Subcutaneous abdominal adipose tissue (tissue), 5 donors: Measurements from ENCODE around the gene NR0B2.

Experiments
- H3K27ac ChIP-seq: one replicate; pipeline ENCODE4 v1.7.0; 2013; ENCODE audit warnings: low read depth, mild to moderate bottlenecking, inconsistent platforms, low read length, moderate library complexity
- H3K27me3 ChIP-seq, 5 donors: one replicate each; pipeline ENCODE4 v1.7.0; 2013; ENCODE audit warnings: low read length in 5 of 5, inconsistent platforms in 1 of 5; ENCODE audit not compliant: control insufficient read depth in 5 of 5, insufficient read depth in 4 of 5
- H3K36me3 ChIP-seq, 5 donors: one replicate each; pipeline ENCODE4 v1.7.0; 2013; ENCODE audit warnings: low read length in 5 of 5; ENCODE audit not compliant: control insufficient read depth in 5 of 5, insufficient read depth in 5 of 5
- H3K4me1 ChIP-seq, 5 donors: one replicate each; pipeline ENCODE4 v1.7.0; 2013; ENCODE audit warnings: low read length in 5 of 5, mild to moderate bottlenecking in 3 of 5, moderate library complexity in 1 of 5; ENCODE audit not compliant: control insufficient read depth in 5 of 5, insufficient read depth in 5 of 5
- H3K4me3 ChIP-seq, 5 donors: one replicate each; pipeline ENCODE4 v1.7.0; 2013; ENCODE audit warnings: low read length in 5 of 5, low read depth in 1 of 5
- H3K9ac ChIP-seq, 5 donors: one replicate each; pipeline ENCODE4 v1.7.0; 2013; ENCODE audit warnings: low read length in 5 of 5, mild to moderate bottlenecking in 4 of 5, moderate library complexity in 3 of 5
- H3K9me3 ChIP-seq, 5 donors: one replicate each; pipeline ENCODE4 v1.7.0; 2013; ENCODE audit warnings: low read length in 5 of 5; ENCODE audit not compliant: control insufficient read depth in 5 of 5
- donor health status: healthy.
- donor health status: healthy.
- donor health status: healthy.
- donor health status: healthy.
- donor health status: healthy.

The NR0B2 gene

GRCh38 chr1:26913754-26914619 lies at the start of gene NR0B2:
Gene NR0B2, minus strand, starts transcription at chr1:26913975. Its CDS starts 35 bp downstream, at chr1:26913940.
- H3K27ac ChIP-seq, result no peak within 1 kb of the TSS

GRCh38 chr1:26961826-26962225 lies 48.1 kb upstream of the NR0B2 start:
- no peak overlapping the region for H3K9ac ChIP-seq
- H3K27me3 ChIP-seq, result peaks cover 17 to 54% (median 44%) of the 10 kb centered on the region in 5 donors
- H3K4me1 ChIP-seq, result peaks cover 0 to 12% (median 8%) of the 10 kb centered on the region in 5 donors
- no peak overlapping the region for H3K4me3 ChIP-seq
- H3K27ac ChIP-seq, result no peak overlapping the region
- no peaks in the 10 kb centered on the region for H3K9me3 ChIP-seq
- no peaks in the 10 kb centered on the region for H3K36me3 ChIP-seq

More at GRCh38 chr1:26913754-26914619, at the start of gene NR0B2:
- H3K9ac ChIP-seq, result no peak within 1 kb of the TSS
- no peaks in the 10 kb centered on the region for H3K4me1 ChIP-seq
- no peak within 1 kb of the TSS for H3K4me3 ChIP-seq
- H3K36me3 ChIP-seq, result no peaks in the 10 kb centered on the region
- H3K27me3 ChIP-seq, result no peaks in the 10 kb centered on the region
- no peaks in the 10 kb centered on the region for H3K9me3 ChIP-seq

DNA sequence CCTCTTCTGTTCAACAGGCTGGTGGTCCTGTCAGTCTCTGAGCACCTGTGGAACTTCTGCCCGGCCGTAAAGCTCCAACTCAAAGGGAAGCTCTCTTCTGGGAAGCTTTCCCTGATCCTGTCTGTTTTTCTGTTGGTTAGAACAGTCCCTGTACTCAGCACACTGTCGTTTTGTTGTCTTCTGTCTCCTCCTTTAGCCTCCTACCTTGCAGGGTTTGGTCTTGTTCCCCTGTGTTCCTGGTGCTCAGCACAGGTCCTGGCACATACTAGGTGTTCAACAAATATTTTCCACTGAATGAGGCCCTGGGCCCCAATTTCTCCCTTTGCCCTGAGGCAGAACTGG lies 46.8 kb upstream of the NR0B2 start:
- Histone ChIP-seq H3K4me3 (no peak overlapping the region), H3K36me3 (no peaks in the 10 kb centered on the region), H3K4me1 (peaks cover 0 to 12% (median 8%) of the 10 kb centered on the region in 5 donors), H3K27me3 (peaks cover 17 to 48% (median 38%) of the 10 kb centered on the region in 5 donors), H3K27ac (no peak overlapping the region), H3K9me3 (peaks cover 0 to 8% (median 5%) of the 10 kb centered on the region in 5 donors), H3K9ac (no peak overlapping the region)

DNA sequence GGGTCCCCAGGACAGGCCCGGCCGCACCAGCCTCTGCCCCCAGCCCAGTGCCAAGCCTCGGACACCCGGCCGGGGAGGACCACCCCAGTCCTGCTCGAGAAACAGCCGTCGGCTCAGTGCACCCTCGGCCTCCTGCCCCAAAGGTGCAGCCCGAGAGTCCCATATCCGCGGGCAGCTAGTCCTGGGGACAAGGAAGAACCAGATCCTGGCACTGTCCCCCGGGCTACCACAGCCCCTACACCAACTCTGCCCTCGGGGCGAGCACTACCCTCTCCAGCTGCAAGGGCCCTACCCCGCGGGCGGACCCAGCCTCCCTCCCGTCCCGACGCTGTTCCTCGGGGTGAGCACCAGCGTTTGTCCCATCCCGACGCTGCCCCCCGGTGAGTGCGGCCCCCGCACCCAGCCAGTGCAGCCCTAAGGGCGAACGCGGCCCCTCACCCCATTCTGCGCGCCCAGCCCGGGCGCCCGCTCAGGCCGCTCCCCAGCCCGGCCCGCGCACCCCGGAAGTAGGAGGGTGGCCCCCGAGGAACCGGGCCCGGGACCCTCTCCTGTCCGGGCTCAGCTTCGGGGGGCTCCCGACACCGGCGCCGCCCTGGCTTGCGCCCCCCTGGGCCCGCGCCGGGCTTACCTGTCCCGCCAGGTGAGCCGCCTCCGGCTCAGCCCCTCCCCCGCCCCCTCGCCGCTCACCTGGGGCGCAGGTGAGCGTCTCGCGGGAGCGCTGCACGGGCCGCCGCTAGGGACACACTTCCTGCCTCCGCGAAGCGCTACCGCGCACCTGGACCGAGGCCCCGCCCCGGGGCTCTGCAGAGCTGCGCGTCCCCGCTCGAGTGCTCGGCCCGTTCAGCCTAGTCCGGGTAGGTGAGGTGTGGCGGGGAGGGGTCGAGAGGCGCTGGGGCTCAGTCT lies 46.2 kb upstream of the NR0B2 start, which contains the start of gene KDF1:
Gene KDF1, minus strand, starts transcription at position 747 of the 903 bp plus-strand sequence. CDS start 8,088 bp downstream, outside the sequence.
- Histone ChIP-seq H3K9me3 (peaks cover 0 to 8% (median 5%) of the 10 kb centered on the region in 5 donors), H3K4me3 (peak within 1 kb of the TSS in 2 of 5 donors; percentile 28 to 52), H3K9ac (no peak within 1 kb of the TSS), H3K27ac (no peak within 1 kb of the TSS), H3K36me3 (no peaks in the 10 kb centered on the region), H3K27me3 (peaks cover 18 to 51% (median 38%) of the 10 kb centered on the region in 5 donors), H3K4me1 (peaks cover 0 to 12% (median 8%) of the 10 kb centered on the region in 5 donors)

DNA sequence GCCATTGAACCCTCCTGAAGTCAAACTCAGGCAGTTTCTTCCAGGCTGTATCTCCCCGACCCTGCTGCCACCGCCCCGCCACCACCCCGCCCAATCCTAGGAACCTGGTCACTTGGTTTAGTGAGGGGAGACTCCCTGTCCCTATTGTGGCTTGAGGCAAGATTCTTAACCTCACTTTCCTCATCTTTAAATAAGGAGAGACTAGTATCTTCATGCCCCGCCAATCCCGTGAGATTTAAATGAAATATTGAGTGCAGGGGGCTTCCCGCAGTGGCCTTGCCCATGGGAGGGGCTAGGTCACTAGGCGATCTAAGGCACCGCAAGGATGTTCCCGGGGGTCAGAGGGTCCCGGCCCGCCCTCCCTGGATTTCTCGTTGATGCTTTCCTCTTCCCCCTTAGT lies 45.5 kb upstream of the NR0B2 start:
- H3K27ac ChIP-seq, result no peak overlapping the region
- peaks cover 0 to 12% (median 8%) of the 10 kb centered on the region in 5 donors for H3K4me1 ChIP-seq
- no peaks in the 10 kb centered on the region for H3K36me3 ChIP-seq
- H3K4me3 ChIP-seq, result no peak overlapping the region
- no peak overlapping the region for H3K9ac ChIP-seq
- peaks cover 18 to 51% (median 37%) of the 10 kb centered on the region in 5 donors for H3K27me3 ChIP-seq
- peaks cover 0 to 8% (median 5%) of the 10 kb centered on the region in 5 donors for H3K9me3 ChIP-seq

DNA sequence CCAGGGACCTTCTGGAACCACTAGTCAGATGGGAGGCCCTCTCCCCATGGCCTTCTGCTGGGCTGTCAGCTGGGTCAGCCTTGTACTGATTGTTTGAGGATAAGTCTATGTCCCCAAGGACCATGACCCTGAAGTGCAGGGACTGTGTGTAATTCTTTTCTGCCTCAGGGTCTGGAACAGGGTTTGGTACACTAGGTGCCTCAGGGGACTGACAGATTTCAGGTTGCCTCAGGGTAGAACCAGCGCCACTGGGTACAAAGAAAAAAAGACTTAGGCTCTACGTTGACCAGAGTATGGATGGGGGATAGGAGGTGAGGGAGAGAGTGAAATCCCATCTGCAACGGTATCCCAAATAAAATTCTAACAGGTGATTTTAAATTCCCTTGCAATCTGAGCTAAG lies 43.5 kb upstream of the NR0B2 start:
- no peak overlapping the region for H3K27ac ChIP-seq
- peaks cover 18 to 47% (median 37%) of the 10 kb centered on the region in 5 donors for H3K27me3 ChIP-seq
- peaks cover 0 to 12% (median 8%) of the 10 kb centered on the region in 5 donors for H3K4me1 ChIP-seq
- H3K9me3 ChIP-seq, result peaks cover 0 to 8% (median 5%) of the 10 kb centered on the region in 5 donors
- H3K9ac ChIP-seq, result no peak overlapping the region
- H3K36me3 ChIP-seq, result no peaks in the 10 kb centered on the region
- H3K4me3 ChIP-seq, result no peak overlapping the region

GRCh38 chr1:26956321-26956720 lies 42.5 kb upstream of the NR0B2 start:
- Histone ChIP-seq H3K27ac (no peak overlapping the region), H3K27me3 (peaks cover 18 to 40% (median 32%) of the 10 kb centered on the region in 5 donors), H3K36me3 (no peaks in the 10 kb centered on the region), H3K9ac (no peak overlapping the region), H3K4me1 (peaks cover 0 to 12% (median 8%) of the 10 kb centered on the region in 5 donors), H3K9me3 (peaks cover 0 to 8% (median 5%) of the 10 kb centered on the region in 5 donors), H3K4me3 (no peak overlapping the region)

DNA sequence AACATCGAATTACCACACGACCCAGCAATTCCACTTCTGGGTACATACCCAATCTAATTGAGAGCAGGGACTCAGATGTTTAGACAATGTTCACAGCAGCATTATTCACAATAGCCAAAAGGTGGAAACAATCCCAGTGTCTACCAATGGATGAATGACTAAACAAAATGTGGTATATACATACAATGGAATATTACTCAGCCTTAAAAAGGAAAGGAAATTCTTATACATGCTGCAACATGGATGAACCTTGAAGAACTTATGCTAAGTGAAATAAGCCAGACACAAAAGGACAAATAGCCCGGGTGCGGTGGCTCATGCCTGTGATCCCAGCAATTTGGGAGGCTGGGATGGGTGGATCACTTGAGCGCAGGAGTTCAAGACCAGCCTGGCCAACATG lies 39.6 kb upstream of the NR0B2 start:
- H3K4me1 ChIP-seq, result peaks cover 0 to 5% (median 0%) of the 10 kb centered on the region in 5 donors
- peaks cover 0 to 12% (median 7%) of the 10 kb centered on the region in 5 donors for H3K27me3 ChIP-seq
- no peaks in the 10 kb centered on the region for H3K36me3 ChIP-seq
- H3K27ac ChIP-seq, result no peak overlapping the region
- peaks cover 0 to 8% (median 5%) of the 10 kb centered on the region in 5 donors for H3K9me3 ChIP-seq
- H3K4me3 ChIP-seq, result no peak overlapping the region
- no peak overlapping the region for H3K9ac ChIP-seq

- Histone ChIP-seq H3K9me3 (peaks cover 0 to 8% (median 5%) of the 10 kb centered on the region in 5 donors), H3K9ac (no peak overlapping the region), H3K27ac (no peak overlapping the region), H3K36me3 (peaks cover 0 to 4% (median under 1%) of the 10 kb centered on the region in 5 donors), H3K27me3 (peaks cover 0 to 4% (median under 1%) of the 10 kb centered on the region in 5 donors), H3K4me1 (peaks cover 0 to 5% (median 0%) of the 10 kb centered on the region in 5 donors), H3K4me3 (no peak overlapping the region)
These were observed 38.2 kb upstream of the NR0B2 start for GRCh38 chr1:26951821-26952497.
